Glutamatergic neuron (in vitro differentiated cells): ENCODE data around the gene RBM19. TPM values are rescaled to one million over a fixed set of nuclear protein-coding genes. Genes with fewer than 3 reads are reported as not detected.

Experiments used
- DNase-seq: peaks from one replicate; pipeline ENCODE4 v3.0.0; 2022
- H3K27ac Mint-ChIP-seq: one replicate; pipeline ENCODE4 v1.8.0; 2020; ENCODE audit warnings: mild to moderate bottlenecking, mixed read lengths, inconsistent platforms; ENCODE audit not compliant: unreplicated experiment
- H3K27me3 Mint-ChIP-seq: one replicate; pipeline ENCODE4 v1.8.0; 2020; ENCODE audit warnings: mild to moderate bottlenecking, moderate library complexity, mixed read lengths, inconsistent platforms; ENCODE audit not compliant: unreplicated experiment
- H3K36me3 Mint-ChIP-seq: one replicate; pipeline ENCODE4 v1.8.0; 2020; ENCODE audit warnings: mild to moderate bottlenecking, mixed read lengths, inconsistent platforms; ENCODE audit not compliant: unreplicated experiment
- H3K4me1 Mint-ChIP-seq: one replicate; pipeline ENCODE4 v1.8.0; 2020; ENCODE audit warnings: mild to moderate bottlenecking, low read depth, mixed read lengths, inconsistent platforms; ENCODE audit not compliant: unreplicated experiment
- H3K4me3 Mint-ChIP-seq: one replicate; pipeline ENCODE4 v1.8.0; 2020; ENCODE audit warnings: mild to moderate bottlenecking, mixed read lengths, inconsistent platforms; ENCODE audit not compliant: unreplicated experiment
- H3K9me3 Mint-ChIP-seq: one replicate; pipeline ENCODE4 v1.8.0; 2020; ENCODE audit warnings: mild to moderate bottlenecking, moderate library complexity, mixed read lengths, inconsistent platforms; ENCODE audit not compliant: unreplicated experiment
- CTCF ChIP-seq: fragments of 200-600 bp; sonication (generic); IDR thresholded peaks from one replicate; pipeline ENCODE4 v1.5.0; 2021; ENCODE audit not compliant: partially characterized antibody, unreplicated experiment
- total RNA-seq: library from RNA; stranded (reverse); fragmentation: NEBNext Ultra II Directional; extraction: Animal tissue kit (Norgen Biotek cat#: 25700); gene quantifications from one replicate; pipeline ENCODE4 v1.2.1, GENCODE V29; 2021; ENCODE audit not compliant: unreplicated experiment

The RBM19 gene
- total RNA-seq, 1 donor from 2014 or later, result 27.4 TPM

GRCh38 chr12:113831476-113831875 lies 134.6 kb downstream of the RBM19 start:
- Mint-ChIP-seq H3K36me3 (no peaks in the 10 kb centered on the region), H3K4me3 (peak overlapping the region; percentile 77), H3K27me3 (peaks cover 7% of the 10 kb centered on the region), H3K4me1 (peaks cover 26% of the 10 kb centered on the region), H3K9me3 (peaks cover 3% of the 10 kb centered on the region), H3K27ac (peak overlapping the region; percentile 92)
- peak; percentile 72 for DNase-seq
- TF ChIP-seq CTCF, result no peak

GRCh38 chr12:113831016-113831415 lies 135.1 kb downstream of the RBM19 start:
- no peak for TF ChIP-seq CTCF
- Mint-ChIP-seq H3K27me3 (peaks cover 7% of the 10 kb centered on the region), H3K4me1 (peaks cover 25% of the 10 kb centered on the region), H3K27ac (peak overlapping the region; percentile 92), H3K36me3 (no peaks in the 10 kb centered on the region), H3K9me3 (peaks cover 3% of the 10 kb centered on the region), H3K4me3 (peak overlapping the region; percentile 77)
- no peak for DNase-seq

GRCh38 chr12:113829212-113829611 lies 136.9 kb downstream of the RBM19 start:
- Mint-ChIP-seq H3K9me3 (peaks cover 3% of the 10 kb centered on the region), H3K4me1 (peaks cover 30% of the 10 kb centered on the region), H3K4me3 (no peak overlapping the region), H3K27ac (no peak overlapping the region), H3K27me3 (peaks cover 7% of the 10 kb centered on the region), H3K36me3 (no peaks in the 10 kb centered on the region)
- no peak for TF ChIP-seq CTCF
- no peak for DNase-seq

- no peak for TF ChIP-seq CTCF
- peaks cover 3% of the 10 kb centered on the region for H3K9me3 Mint-ChIP-seq
- H3K4me3 Mint-ChIP-seq, result no peak overlapping the region
- H3K27me3 Mint-ChIP-seq, result peaks cover 10% of the 10 kb centered on the region
- H3K4me1 Mint-ChIP-seq, result peaks cover 34% of the 10 kb centered on the region
- no peak overlapping the region for H3K27ac Mint-ChIP-seq
- no peak for DNase-seq
- peaks cover 4% of the 10 kb centered on the region for H3K36me3 Mint-ChIP-seq
Observed at GRCh38 chr12:113827539-113828114, 138.5 kb downstream of the RBM19 start.

GRCh38 chr12:113826805-113827538 lies 139.2 kb downstream of the RBM19 start:
- DNase-seq, result no peak
- TF ChIP-seq CTCF, result peak; percentile 13
- H3K27me3 Mint-ChIP-seq, result peaks cover 10% of the 10 kb centered on the region
- H3K27ac Mint-ChIP-seq, result peak overlapping the region; percentile 12
- H3K4me1 Mint-ChIP-seq, result peaks cover 34% of the 10 kb centered on the region
- peaks cover 4% of the 10 kb centered on the region for H3K36me3 Mint-ChIP-seq
- peaks cover 3% of the 10 kb centered on the region for H3K9me3 Mint-ChIP-seq
- H3K4me3 Mint-ChIP-seq, result no peak overlapping the region
